HepG2 (cell line): ENCODE data around the gene ATP11A. TPM values are rescaled to one million over a fixed set of nuclear protein-coding genes. Genes with fewer than 3 reads are reported as not detected.

Source experiments
- ATAC-seq: fragments of 200-7000 bp; cut with Tn5 transposase; 3 replicates; pipeline ENCODE4 v1.9.1; 2020; ENCODE audit warnings: mild to moderate bottlenecking, moderate library complexity
- BruUV-seq: library from RNA; stranded (reverse); fragments of 400-500 nt; replicated peaks from 2 replicates; lab custom pipeline; 2021; lab: Mats Ljungman, UMichigan
- CTCF ChIA-PET: fragments of 300-600 bp; formaldehyde crosslinking; extraction: SDS; loops from one replicate; lab custom pipeline; 2021; ENCODE audit warnings: low total read pairs, inconsistent platforms, low intra/inter-chr PET ratio; lab: Yijun Ruan, JAX
- POLR2A ChIA-PET: fragments of 350-600 bp; sonication (Branson Sonifier 250); formaldehyde crosslinking; loops from one replicate; lab custom pipeline; 2020; ENCODE audit warnings: antibody characterized with exemption, inconsistent platforms; lab: Yijun Ruan, JAX
- DNase-seq: peaks from one replicate; pipeline ENCODE4 v3.0.0-alpha.2; 2015; ENCODE audit warnings: low spot score
- FAIRE-seq: peaks from 3 replicates; lab custom pipeline; 2011; peaks lifted over from hg19 to GRCh38; lab: Jason Lieb, UNC
- H2AFZ ChIP-seq: one replicate; pipeline ENCODE4 v1.6.1; 2011; ENCODE audit warnings: low read length, inconsistent platforms
- H3K27ac ChIP-seq: fragments of 300-600 bp; 3 replicates; pipeline ENCODE4 v1.8.0; 2011; ENCODE audit warnings: mixed run types, mild to moderate bottlenecking, mixed read lengths, low read length, inconsistent platforms; ENCODE audit not compliant: insufficient read depth; ENCODE audit errors: extremely low read length
- H3K27me3 ChIP-seq, 2 experiments: fragments of 200-600 bp in 1 of 2; 2 replicates in 1 of 2; 3 replicates in 1 of 2; pipeline versions ENCODE4 v1.6.0 to v1.8.0; 2011; ENCODE audit warnings: low read length in 2 of 2, mild to moderate bottlenecking in 2 of 2, moderate library complexity in 2 of 2, inconsistent platforms in 1 of 2; ENCODE audit not compliant: insufficient read depth in 2 of 2, control insufficient read depth in 1 of 2
- H3K36me3 ChIP-seq, 2 experiments: fragments of 200-600 bp in 1 of 2; replicated peaks in 1 of 2; 2 replicates in 1 of 2; 3 replicates in 1 of 2; pipeline versions ENCODE4 v1.5.1 to v1.8.0; 2011; ENCODE audit warnings: low read length in 2 of 2, inconsistent platforms in 1 of 2; ENCODE audit not compliant: insufficient read depth in 2 of 2, control insufficient read depth in 1 of 2
- H3K4me1 ChIP-seq: 2 replicates; pipeline ENCODE4 v1.5.1; 2012; ENCODE audit warnings: low read length, inconsistent platforms; ENCODE audit not compliant: insufficient read depth
- H3K4me2 ChIP-seq: 2 replicates; pipeline ENCODE4 v1.6.0; 2011; ENCODE audit warnings: low read depth, low read length, inconsistent platforms
- H3K4me3 ChIP-seq, 3 experiments: fragments of 200-600 bp in 1 of 3; sonication (generic), shearing (Covaris generic) in 1 of 3; replicated peaks in 1 of 3; 2 replicates each; pipeline ENCODE4 v1.5.1; 2011 to 2016; ENCODE audit warnings: low read length in 3 of 3, inconsistent platforms in 2 of 3, low read depth in 2 of 3, mild to moderate bottlenecking in 2 of 3, control low read depth in 1 of 3, mixed read lengths in 1 of 3; ENCODE audit not compliant: insufficient read depth in 1 of 3
- H3K79me2 ChIP-seq: one replicate; pipeline ENCODE4 v1.6.1; 2011; ENCODE audit warnings: low read length, inconsistent platforms; ENCODE audit not compliant: insufficient read depth
- H3K9ac ChIP-seq: 2 replicates; pipeline ENCODE4 v1.6.0; 2011; ENCODE audit warnings: mild to moderate bottlenecking, low read depth, low read length, inconsistent platforms; ENCODE audit not compliant: insufficient read depth
- H3K9me3 ChIP-seq: 2 replicates; pipeline ENCODE4 v1.5.1; 2012; ENCODE audit warnings: mild to moderate bottlenecking, low read length
- H4K20me1 ChIP-seq: 2 replicates; pipeline ENCODE4 v1.6.0; 2011; ENCODE audit warnings: inconsistent platforms, mild to moderate bottlenecking, low read length, moderate library complexity; ENCODE audit not compliant: insufficient read depth
- CAMTA2 ChIP-seq: sonication (generic); formaldehyde crosslinking; IDR thresholded peaks from 2 replicates; pipeline ENCODE4 v1.4.0; 2020; ENCODE audit warnings: mild to moderate bottlenecking, missing genetic modification reagents, borderline replicate concordance
- CREB1 ChIP-seq, 2 experiments: fragments of 450-650 bp in 1 of 2; IDR thresholded peaks; 2 replicates each; pipeline ENCODE4 v1.6.1; 2016 to 2017; ENCODE audit warnings: control low read depth in 1 of 2, mild to moderate bottlenecking in 1 of 2, missing compliant biosample characterization in 1 of 2, missing genetic modification characterization in 1 of 2
- EEA1 ChIP-seq: sonication (generic); formaldehyde crosslinking; IDR thresholded peaks from 2 replicates; pipeline ENCODE4 v1.5.1; 2020; ENCODE audit warnings: mild to moderate bottlenecking, missing genetic modification reagents, borderline replicate concordance
- GABPB1 ChIP-seq: IDR thresholded peaks from 2 replicates; pipeline ENCODE4 v1.6.1; 2016; ENCODE audit warnings: mild to moderate bottlenecking, missing genetic modification reagents, moderate library complexity, missing compliant biosample characterization
- HNRNPL ChIP-seq: fragments of 200-400 bp; formaldehyde crosslinking; IDR thresholded peaks from 2 replicates; pipeline ENCODE4 v1.6.1; 2017; ENCODE audit warnings: mild to moderate bottlenecking, low read depth, low read length
- RXRA ChIP-seq: sonication (generic); formaldehyde crosslinking; IDR thresholded peaks from 2 replicates; pipeline ENCODE4 v1.5.1; 2020; ENCODE audit warnings: missing genetic modification reagents
- SMYD3 ChIP-seq: sonication (generic); formaldehyde crosslinking; IDR thresholded peaks from 2 replicates; pipeline ENCODE4 v1.8.1; 2023; ENCODE audit warnings: mild to moderate bottlenecking, missing genetic modification reagents
- ZBTB33 ChIP-seq: sonication (generic); formaldehyde crosslinking; IDR thresholded peaks from 2 replicates; pipeline ENCODE4 v1.4.0; 2020; ENCODE audit warnings: missing genetic modification reagents
- ZBTB34 ChIP-seq: sonication (generic); formaldehyde crosslinking; IDR thresholded peaks from 2 replicates; pipeline ENCODE4 v1.8.0; 2022; ENCODE audit warnings: mild to moderate bottlenecking, missing genetic modification reagents
- ZMYM4 ChIP-seq: sonication (generic); formaldehyde crosslinking; IDR thresholded peaks from 2 replicates; pipeline ENCODE4 v1.8.1; 2023; ENCODE audit warnings: mild to moderate bottlenecking, missing genetic modification reagents
- ZNF569 ChIP-seq: sonication (generic); formaldehyde crosslinking; IDR thresholded peaks from 2 replicates; pipeline ENCODE4 v1.5.0; 2020; ENCODE audit warnings: mild to moderate bottlenecking, missing genetic modification reagents, moderate library complexity, borderline replicate concordance
- ZSCAN22 ChIP-seq: sonication (generic); formaldehyde crosslinking; IDR thresholded peaks from 2 replicates; pipeline ENCODE4 v1.4.0; 2020; ENCODE audit warnings: mild to moderate bottlenecking, missing genetic modification reagents
- WGBS: methylation state at CpG from one replicate; pipeline ENCODE4 v1.1.6; 2017; ENCODE audit warnings: low lambda C conversion rate; 5-methylcytosine and 5-hydroxymethylcytosine counted together
- in situ Hi-C: cut with HindIII; loops from 2 replicates; pipeline ENCODE4 v1.10.0; 2017; ENCODE audit warnings: low pct_unique_long_range_greater_than_20kb; ENCODE audit not compliant: extremely low pct_ligation_motif_present
- intact Hi-C: fragments of 100-400 bp; cut with micrococcal nuclease; formaldehyde crosslinking; loops from one replicate; pipeline ENCODE4 v1.10.0; 2022; ENCODE audit not compliant: unreplicated experiment
- polyA plus RNA-seq, 8 experiments: library from polyadenylated mRNA; depleted of rRNA in 3 of 8; stranded (reverse) in 7 of 8; unstranded in 1 of 8; fragments of >200 nt; fragmentation: Illumina TruSeq in 4 of 8; extraction: Trizol in 4 of 8; gene quantifications; 2 replicates each; pipeline versions ENCODE4 v1.2.1 to v1.2.3, GENCODE V29; 2011 to 2016; ENCODE audit warnings: low read depth in 4 of 8, missing spikeins in 1 of 8, mixed read lengths in 1 of 8; ENCODE audit not compliant: insufficient read depth in 1 of 8
- total RNA-seq, 5 experiments: library from RNA; depleted of rRNA; stranded (reverse); fragments of >200 nt; fragmentation: Illumina TruSeq; extraction: Trizol; gene quantifications; 2 replicates each; pipeline ENCODE4 v1.2.3, GENCODE V29; 2016; ENCODE audit warnings: low read depth in 1 of 5
- TF ChIP-seq, protein P1 (sequence below): sonication (generic); formaldehyde crosslinking; IDR thresholded peaks from 2 replicates; pipeline ENCODE4 v1.5.1; 2020; ENCODE audit warnings: mild to moderate bottlenecking, missing genetic modification reagents, moderate library complexity
- TF ChIP-seq, protein P2 (sequence below): sonication (generic); formaldehyde crosslinking; IDR thresholded peaks from 2 replicates; pipeline ENCODE4 v1.5.0; 2020; ENCODE audit warnings: missing genetic modification reagents, mild to moderate bottlenecking, borderline replicate concordance

ATP11A gene
- total and polyA plus RNA-seq, 2 of the 13 experiments (the other 11 are each of a cell fraction or from before 2014, with no cell fraction given) = 18.4 to 20.1 TPM

GRCh38 chr13:112891477-112892401 lies 201.9 kb downstream of the ATP11A start:
- no peaks in the 10 kb centered on the region for H3K9me3 ChIP-seq
- H3K27ac ChIP-seq = no peak overlapping the region
- FAIRE-seq = no peak
- in situ Hi-C loops = no loop called here
- no peaks in the 10 kb centered on the region; the same call in 1 of the 2 replicates for H4K20me1 ChIP-seq
- H3K4me1 ChIP-seq = peaks cover 69% of the 10 kb centered on the region
- DNase-seq = no peak
- no peak overlapping the region for H2AFZ ChIP-seq
- WGBS = 65% methylated on average over 16 of the region's 40 CpGs
- no peaks in the 10 kb centered on the region for H3K36me3 ChIP-seq
- ChIA-PET POLR2A (no interaction called here), CTCF (no interaction called here)
- H3K27me3 ChIP-seq = peaks cover 4 to 35% of the 10 kb centered on the region in 2 experiments; a peak in 4 of 5 replicates
- peak overlapping the region; percentile 45; the same call in 1 of the 2 replicates for H3K9ac ChIP-seq
- ATAC-seq = no peak
- intact Hi-C loops = no loop called here
- no peak overlapping the region; a peak in 1 of 6 replicates for H3K4me3 ChIP-seq
- H3K79me2 ChIP-seq = no peaks in the 10 kb centered on the region
- BruUV-seq = no TSS peak
- H3K4me2 ChIP-seq = peak overlapping the region; percentile 82; the same call in 1 of the 2 replicates
- TF ChIP-seq, protein P1, sequence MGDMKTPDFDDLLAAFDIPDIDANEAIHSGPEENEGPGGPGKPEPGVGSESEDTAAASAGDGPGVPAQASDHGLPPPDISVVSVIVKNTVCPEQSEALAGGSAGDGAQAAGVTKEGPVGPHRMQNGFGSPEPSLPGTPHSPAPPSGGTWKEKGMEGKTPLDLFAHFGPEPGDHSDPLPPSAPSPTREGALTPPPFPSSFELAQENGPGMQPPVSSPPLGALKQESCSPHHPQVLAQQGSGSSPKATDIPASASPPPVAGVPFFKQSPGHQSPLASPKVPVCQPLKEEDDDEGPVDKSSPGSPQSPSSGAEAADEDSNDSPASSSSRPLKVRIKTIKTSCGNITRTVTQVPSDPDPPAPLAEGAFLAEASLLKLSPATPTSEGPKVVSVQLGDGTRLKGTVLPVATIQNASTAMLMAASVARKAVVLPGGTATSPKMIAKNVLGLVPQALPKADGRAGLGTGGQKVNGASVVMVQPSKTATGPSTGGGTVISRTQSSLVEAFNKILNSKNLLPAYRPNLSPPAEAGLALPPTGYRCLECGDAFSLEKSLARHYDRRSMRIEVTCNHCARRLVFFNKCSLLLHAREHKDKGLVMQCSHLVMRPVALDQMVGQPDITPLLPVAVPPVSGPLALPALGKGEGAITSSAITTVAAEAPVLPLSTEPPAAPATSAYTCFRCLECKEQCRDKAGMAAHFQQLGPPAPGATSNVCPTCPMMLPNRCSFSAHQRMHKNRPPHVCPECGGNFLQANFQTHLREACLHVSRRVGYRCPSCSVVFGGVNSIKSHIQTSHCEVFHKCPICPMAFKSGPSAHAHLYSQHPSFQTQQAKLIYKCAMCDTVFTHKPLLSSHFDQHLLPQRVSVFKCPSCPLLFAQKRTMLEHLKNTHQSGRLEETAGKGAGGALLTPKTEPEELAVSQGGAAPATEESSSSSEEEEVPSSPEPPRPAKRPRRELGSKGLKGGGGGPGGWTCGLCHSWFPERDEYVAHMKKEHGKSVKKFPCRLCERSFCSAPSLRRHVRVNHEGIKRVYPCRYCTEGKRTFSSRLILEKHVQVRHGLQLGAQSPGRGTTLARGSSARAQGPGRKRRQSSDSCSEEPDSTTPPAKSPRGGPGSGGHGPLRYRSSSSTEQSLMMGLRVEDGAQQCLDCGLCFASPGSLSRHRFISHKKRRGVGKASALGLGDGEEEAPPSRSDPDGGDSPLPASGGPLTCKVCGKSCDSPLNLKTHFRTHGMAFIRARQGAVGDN (CRISPR knock-in tag) = peak; percentile 69
- TF ChIP-seq SMYD3 (CRISPR knock-in tag) = no peak
- TF ChIP-seq ZBTB33 = peak; percentile 46; the same call in 1 of the 2 replicates
- TF ChIP-seq EEA1 (CRISPR knock-in tag) = no peak
- TF ChIP-seq GABPB1 (CRISPR knock-in tag) = 0 out of 2 replicates have a peak, but pooled peaks have one; percentile 14
- TF ChIP-seq, protein P2, sequence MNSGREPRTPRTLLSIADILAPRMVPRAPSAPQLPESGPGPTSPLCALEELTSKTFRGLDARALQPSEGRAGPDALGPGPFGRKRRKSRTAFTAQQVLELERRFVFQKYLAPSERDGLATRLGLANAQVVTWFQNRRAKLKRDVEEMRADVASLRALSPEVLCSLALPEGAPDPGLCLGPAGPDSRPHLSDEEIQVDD (CRISPR knock-in tag) = no peak
- TF ChIP-seq RXRA (CRISPR knock-in tag) = peak; percentile 15; the same call in 1 of the 2 replicates
- no peak for TF ChIP-seq ZSCAN22 (CRISPR knock-in tag)
- 0 out of 2 replicates have a peak, but pooled peaks have one; percentile 14 for TF ChIP-seq ZMYM4 (CRISPR knock-in tag)
- TF ChIP-seq CAMTA2 (CRISPR knock-in tag) = no peak
- TF ChIP-seq ZNF569 = no peak
- 0 out of 2 replicates have a peak, but pooled peaks have one; percentile 41 for TF ChIP-seq HNRNPL
- TF ChIP-seq ZBTB34 (CRISPR knock-in tag) = 0 out of 2 replicates have a peak, but pooled peaks have one; percentile 20
- peak; percentile 19; the same call in 1 of the 2 replicates for TF ChIP-seq CREB1 (IDR thresholded peaks at IDR 0.05)
- TF ChIP-seq CREB1 (CRISPR knock-in tag; IDR thresholded peaks at IDR 0.05) = no peak
